ENCODE results near the gene FBXL22. TPM values are rescaled to one million over a fixed set of nuclear protein-coding genes. Genes with fewer than 3 reads are reported as not detected.
A peak's percentile ranks its signal among the peaks of the same experiment; 100 is the strongest.
"Not testable (repeated sequence)": the region's sequence is repeated elsewhere in the genome, so short reads cannot be mapped to it uniquely, and the experiment has no call there.

Gene FBXL22
- total and polyA plus RNA-seq, 2 donors from 2014 or later, result 1.2 to 4.7 TPM

DNA sequence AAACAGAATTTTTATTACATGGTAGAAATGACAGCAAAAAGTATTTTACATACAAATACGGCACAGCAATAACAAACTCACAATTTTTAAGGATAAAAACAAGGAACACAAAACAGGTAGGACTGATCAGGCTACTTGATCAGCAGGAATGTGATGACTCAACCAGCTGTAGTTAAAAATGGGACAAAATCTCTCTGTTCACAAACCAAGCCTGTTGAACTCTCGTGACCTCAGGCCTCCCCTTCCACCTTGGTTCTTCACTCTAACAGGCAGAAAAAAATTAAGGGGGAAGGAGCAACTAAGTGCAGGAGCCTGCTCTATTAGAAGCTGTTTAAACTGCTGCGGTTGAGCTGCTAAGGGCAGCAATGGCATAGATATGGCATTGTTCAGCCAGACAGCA, 18.7 kb downstream of the FBXL22 start:
- no peak overlapping the region for H3K9ac ChIP-seq (ENCODE audit: low read length in 3 of 3)
- peaks cover 0 to 14% (median 4%) of the 10 kb centered on the region in 3 donors for H3K36me3 ChIP-seq (ENCODE audit: control insufficient read depth in 2 of 3, insufficient read depth in 3 of 3, low read length in 3 of 3)
- H3K4me3 ChIP-seq (ENCODE audit: low read length in 3 of 3), result no peak overlapping the region
- peak overlapping the region in 1 of 2 donors; percentile 37 for H3K27ac ChIP-seq (ENCODE audit: low read depth in 2 of 2, low read length in 2 of 2)
- H3K27me3 ChIP-seq (ENCODE audit: control insufficient read depth, insufficient read depth, low read length), result no peaks in the 10 kb centered on the region
- DNase-seq, result peak in 2 of 5 donors; percentile 27 to 40
- no peak for FAIRE-seq
- H3K9me3 ChIP-seq (ENCODE audit: control insufficient read depth in 2 of 3, insufficient read depth in 1 of 3, low read length in 3 of 3), result no peaks in the 10 kb centered on the region
- peaks cover 3 to 26% (median 17%) of the 10 kb centered on the region in 3 donors for H3K4me1 ChIP-seq (ENCODE audit: control insufficient read depth in 2 of 3, insufficient read depth in 2 of 3, low read depth in 1 of 3, low read length in 3 of 3)
- TF ChIP-seq, protein P1, sequence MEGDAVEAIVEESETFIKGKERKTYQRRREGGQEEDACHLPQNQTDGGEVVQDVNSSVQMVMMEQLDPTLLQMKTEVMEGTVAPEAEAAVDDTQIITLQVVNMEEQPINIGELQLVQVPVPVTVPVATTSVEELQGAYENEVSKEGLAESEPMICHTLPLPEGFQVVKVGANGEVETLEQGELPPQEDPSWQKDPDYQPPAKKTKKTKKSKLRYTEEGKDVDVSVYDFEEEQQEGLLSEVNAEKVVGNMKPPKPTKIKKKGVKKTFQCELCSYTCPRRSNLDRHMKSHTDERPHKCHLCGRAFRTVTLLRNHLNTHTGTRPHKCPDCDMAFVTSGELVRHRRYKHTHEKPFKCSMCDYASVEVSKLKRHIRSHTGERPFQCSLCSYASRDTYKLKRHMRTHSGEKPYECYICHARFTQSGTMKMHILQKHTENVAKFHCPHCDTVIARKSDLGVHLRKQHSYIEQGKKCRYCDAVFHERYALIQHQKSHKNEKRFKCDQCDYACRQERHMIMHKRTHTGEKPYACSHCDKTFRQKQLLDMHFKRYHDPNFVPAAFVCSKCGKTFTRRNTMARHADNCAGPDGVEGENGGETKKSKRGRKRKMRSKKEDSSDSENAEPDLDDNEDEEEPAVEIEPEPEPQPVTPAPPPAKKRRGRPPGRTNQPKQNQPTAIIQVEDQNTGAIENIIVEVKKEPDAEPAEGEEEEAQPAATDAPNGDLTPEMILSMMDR (IDR thresholded peaks at IDR 0.05; ENCODE audit: borderline replicate concordance, extremely low read depth, insufficient read depth), result no peak
- intact Hi-C loops (cut with DNase I), result no loop called here

- H3K9ac ChIP-seq (ENCODE audit: low read length in 3 of 3); DNase-seq; H3K27me3 ChIP-seq (ENCODE audit: control insufficient read depth, insufficient read depth, low read length); H3K27ac ChIP-seq (ENCODE audit: low read depth in 2 of 2, low read length in 2 of 2); H3K9me3 ChIP-seq (ENCODE audit: control insufficient read depth in 2 of 3, insufficient read depth in 1 of 3, low read length in 3 of 3); intact Hi-C loops (cut with DNase I); H3K4me3 ChIP-seq (ENCODE audit: low read length in 3 of 3); FAIRE-seq: not testable (repeated sequence)
- peaks cover 3 to 13% (median 4%) of the 10 kb centered on the region in 3 donors for H3K36me3 ChIP-seq (ENCODE audit: control insufficient read depth in 2 of 3, insufficient read depth in 3 of 3, low read length in 3 of 3)
- H3K4me1 ChIP-seq (ENCODE audit: control insufficient read depth in 2 of 3, insufficient read depth in 2 of 3, low read depth in 1 of 3, low read length in 3 of 3), result peaks cover 0 to 14% (median 10%) of the 10 kb centered on the region in 3 donors
Measured at GRCh38 chr15:63617147-63617546, 20.0 kb downstream of the FBXL22 start.

GRCh38 chr15:63617627-63618026, 20.4 kb downstream of the FBXL22 start:
- H3K36me3 ChIP-seq (ENCODE audit: control insufficient read depth in 2 of 3, insufficient read depth in 3 of 3, low read length in 3 of 3), result peaks cover 4 to 13% (median 9%) of the 10 kb centered on the region in 3 donors
- H3K9ac ChIP-seq (ENCODE audit: low read length in 3 of 3); H3K4me3 ChIP-seq (ENCODE audit: low read length in 3 of 3); H3K27ac ChIP-seq (ENCODE audit: low read depth in 2 of 2, low read length in 2 of 2); DNase-seq; H3K9me3 ChIP-seq (ENCODE audit: control insufficient read depth in 2 of 3, insufficient read depth in 1 of 3, low read length in 3 of 3); FAIRE-seq; intact Hi-C loops (cut with DNase I); H3K27me3 ChIP-seq (ENCODE audit: control insufficient read depth, insufficient read depth, low read length): not testable (repeated sequence)
- H3K4me1 ChIP-seq (ENCODE audit: control insufficient read depth in 2 of 3, insufficient read depth in 2 of 3, low read depth in 1 of 3, low read length in 3 of 3), result peaks cover 0 to 10% (median 9%) of the 10 kb centered on the region in 3 donors

GRCh38 chr15:63620760-63621159, 23.6 kb downstream of the FBXL22 start:
- intact Hi-C loops (cut with DNase I); H3K4me1 ChIP-seq (ENCODE audit: control insufficient read depth in 2 of 3, insufficient read depth in 2 of 3, low read depth in 1 of 3, low read length in 3 of 3); H3K27me3 ChIP-seq (ENCODE audit: control insufficient read depth, insufficient read depth, low read length); H3K4me3 ChIP-seq (ENCODE audit: low read length in 3 of 3); H3K27ac ChIP-seq (ENCODE audit: low read depth in 2 of 2, low read length in 2 of 2); FAIRE-seq; H3K9me3 ChIP-seq (ENCODE audit: control insufficient read depth in 2 of 3, insufficient read depth in 1 of 3, low read length in 3 of 3); DNase-seq; H3K9ac ChIP-seq (ENCODE audit: low read length in 3 of 3): not testable (repeated sequence)
- H3K36me3 ChIP-seq (ENCODE audit: control insufficient read depth in 2 of 3, insufficient read depth in 3 of 3, low read length in 3 of 3), result peaks cover 7 to 23% (median 17%) of the 10 kb centered on the region in 3 donors

GRCh38 chr15:63623232-63623969, 26.2 kb downstream of the FBXL22 start:
- intact Hi-C loops (cut with DNase I), result no loop called here
- TF ChIP-seq, protein P1 (IDR thresholded peaks at IDR 0.05; ENCODE audit: borderline replicate concordance, extremely low read depth, insufficient read depth), result no peak
- Histone ChIP-seq H3K27ac (ENCODE audit: low read depth in 2 of 2, low read length in 2 of 2) (no peak overlapping the region), H3K27me3 (ENCODE audit: control insufficient read depth, insufficient read depth, low read length) (no peaks in the 10 kb centered on the region), H3K9ac (ENCODE audit: low read length in 3 of 3) (no peak overlapping the region), H3K9me3 (ENCODE audit: control insufficient read depth in 2 of 3, insufficient read depth in 1 of 3, low read length in 3 of 3) (no peaks in the 10 kb centered on the region), H3K4me1 (ENCODE audit: control insufficient read depth in 2 of 3, insufficient read depth in 2 of 3, low read depth in 1 of 3, low read length in 3 of 3) (peaks cover 0 to 2% (median 0%) of the 10 kb centered on the region in 3 donors), H3K36me3 (ENCODE audit: control insufficient read depth in 2 of 3, insufficient read depth in 3 of 3, low read length in 3 of 3) (peaks cover 8 to 25% (median 17%) of the 10 kb centered on the region in 3 donors), H3K4me3 (ENCODE audit: low read length in 3 of 3) (no peak overlapping the region)
- no peak for FAIRE-seq
- DNase-seq, result no peak
